Measurements from ENCODE around the gene TNRC6A.

Gene TNRC6A

GRCh38 chr16:24869033-24869432 is 139.6 kb downstream of the TNRC6A start:
- no peak for TF ChIP-seq CTCF (IDR thresholded peaks at IDR 0.05)

- no peak for TF ChIP-seq CTCF (IDR thresholded peaks at IDR 0.05)
These were observed 142.4 kb downstream of the TNRC6A start for GRCh38 chr16:24871891-24872290.

- no peak for TF ChIP-seq CTCF (IDR thresholded peaks at IDR 0.05)
These were observed 143.6 kb downstream of the TNRC6A start for GRCh38 chr16:24873028-24873427.

- TF ChIP-seq CTCF (IDR thresholded peaks at IDR 0.05), result no peak
These were observed 146.0 kb downstream of the TNRC6A start for GRCh38 chr16:24875466-24875865.
